HL-60/S4 treated with phorbol 12-myristate 13-acetate at 8.2 ng/mL for 4 days and 3 days (cell line): ENCODE measurements around the gene PSMC5.

Experiments used
- in situ Hi-C: fragments of 300-500 bp; cut with MboI; formaldehyde crosslinking; loops from 2 replicates; pipeline ENCODE4 v1.15.0; 2022; ENCODE audit warnings: low sequenced_read_pairs

Gene PSMC5

GRCh38 chr17:63820963-63821561, 6.2 kb upstream of the PSMC5 start:
- in situ Hi-C loops, result no loop called here

GRCh38 chr17:63821804-63822203, 5.4 kb upstream of the PSMC5 start:
- in situ Hi-C loops, result no loop called here

GRCh38 chr17:63822537-63822936, 4.7 kb upstream of the PSMC5 start:
- in situ Hi-C loops, result no loop called here

GRCh38 chr17:63823659-63824331, 3.4 kb upstream of the PSMC5 start:
- in situ Hi-C loops, result no loop called here

GRCh38 chr17:63824362-63824761, 2.9 kb upstream of the PSMC5 start:
- in situ Hi-C loops, result no loop called here

- in situ Hi-C loops, result no loop called here
Measured at GRCh38 chr17:63826468-63827001, 696 bp upstream of the PSMC5 start.

GRCh38 chr17:63827801-63828221, 580 bp downstream of the PSMC5 start:
- in situ Hi-C loops, result no loop called here

GRCh38 chr17:63828936-63829335, 1.7 kb downstream of the PSMC5 start:
- in situ Hi-C loops, result no loop called here

GRCh38 chr17:63830278-63830677, 3.0 kb downstream of the PSMC5 start:
- in situ Hi-C loops, result no loop called here

GRCh38 chr17:63830904-63831491, 3.8 kb downstream of the PSMC5 start:
- in situ Hi-C loops, result no loop called here

- in situ Hi-C loops, result no loop called here
Measured at GRCh38 chr17:63831505-63831904, 4.3 kb downstream of the PSMC5 start.

- in situ Hi-C loops, result no loop called here
Measured at GRCh38 chr17:63832014-63832413, 4.8 kb downstream of the PSMC5 start.

GRCh38 chr17:63832455-63832854, 5.2 kb downstream of the PSMC5 start:
- in situ Hi-C loops, result no loop called here

- in situ Hi-C loops, result no loop called here
Measured at GRCh38 chr17:63833026-63833740, 6.0 kb downstream of the PSMC5 start.

- in situ Hi-C loops, result no loop called here
Measured at GRCh38 chr17:63833741-63834373, 6.6 kb downstream of the PSMC5 start.

GRCh38 chr17:63834431-63835166, 7.4 kb downstream of the PSMC5 start:
- in situ Hi-C loops, result no loop called here

- in situ Hi-C loops, result no loop called here
Measured at GRCh38 chr17:63835167-63835720, 8.0 kb downstream of the PSMC5 start.

GRCh38 chr17:63836811-63837210, 9.6 kb downstream of the PSMC5 start:
- in situ Hi-C loops, result no loop called here

- in situ Hi-C loops, result no loop called here
Measured at GRCh38 chr17:63837480-63837879, 10.2 kb downstream of the PSMC5 start.

GRCh38 chr17:63837962-63838600, 10.8 kb downstream of the PSMC5 start:
- in situ Hi-C loops, result no loop called here
